Putamen (tissue), 1 donor: ENCODE measurements around the gene PCDH12.

Experiments used
- DNase-seq: peaks from one replicate; pipeline ENCODE4 v3.0.0-alpha.2; 2016; ENCODE audit warnings: low spot score

The PCDH12 gene

GRCh38 chr5:141906972-141907371, 51.0 kb downstream of the PCDH12 start:
- no peak for DNase-seq

DNA sequence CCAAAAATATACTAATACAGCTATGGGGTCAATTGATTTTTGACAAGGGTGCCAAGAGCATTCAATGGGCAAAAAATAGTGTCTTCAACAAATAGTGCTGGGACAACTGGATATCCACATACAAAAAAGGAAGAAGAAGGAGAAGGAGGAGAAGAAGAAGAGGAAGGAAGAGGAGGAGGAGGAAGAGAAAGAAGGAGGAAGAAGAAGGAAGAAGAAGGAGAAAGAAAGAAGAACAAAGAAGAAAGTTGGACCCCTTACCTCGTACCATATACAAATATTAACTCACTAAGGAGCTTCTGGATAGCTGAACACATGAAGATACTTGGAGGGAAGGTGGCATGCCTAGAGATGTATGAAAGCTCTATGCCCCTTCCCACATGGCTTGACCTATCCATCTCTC, 51.5 kb downstream of the PCDH12 start:
- DNase-seq: no peak

DNA sequence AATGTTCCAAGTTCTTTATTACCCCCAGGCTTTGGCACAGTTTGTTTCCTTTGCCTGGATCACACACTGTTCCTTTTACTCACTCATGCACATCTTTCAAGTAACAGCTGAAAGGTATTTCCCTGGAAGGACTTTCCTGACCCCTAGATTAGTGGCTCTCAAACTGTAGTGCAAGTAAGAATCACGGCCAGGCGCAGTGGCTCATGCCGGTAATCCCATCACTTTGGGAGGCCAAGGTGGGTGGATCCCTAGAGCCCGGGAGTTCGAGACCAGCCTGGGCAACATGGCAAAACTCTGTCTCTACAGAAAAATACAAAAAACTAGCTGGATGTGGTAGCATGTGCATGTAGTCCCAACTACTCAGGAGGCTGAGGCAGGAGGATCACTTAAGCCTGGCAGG, 53.5 kb downstream of the PCDH12 start:
- no peak for DNase-seq

- DNase-seq: no peak
Observed at GRCh38 chr5:141903261-141903660, 54.7 kb downstream of the PCDH12 start.

GRCh38 chr5:141902015-141902814, 55.8 kb downstream of the PCDH12 start:
- no peak for DNase-seq

DNA sequence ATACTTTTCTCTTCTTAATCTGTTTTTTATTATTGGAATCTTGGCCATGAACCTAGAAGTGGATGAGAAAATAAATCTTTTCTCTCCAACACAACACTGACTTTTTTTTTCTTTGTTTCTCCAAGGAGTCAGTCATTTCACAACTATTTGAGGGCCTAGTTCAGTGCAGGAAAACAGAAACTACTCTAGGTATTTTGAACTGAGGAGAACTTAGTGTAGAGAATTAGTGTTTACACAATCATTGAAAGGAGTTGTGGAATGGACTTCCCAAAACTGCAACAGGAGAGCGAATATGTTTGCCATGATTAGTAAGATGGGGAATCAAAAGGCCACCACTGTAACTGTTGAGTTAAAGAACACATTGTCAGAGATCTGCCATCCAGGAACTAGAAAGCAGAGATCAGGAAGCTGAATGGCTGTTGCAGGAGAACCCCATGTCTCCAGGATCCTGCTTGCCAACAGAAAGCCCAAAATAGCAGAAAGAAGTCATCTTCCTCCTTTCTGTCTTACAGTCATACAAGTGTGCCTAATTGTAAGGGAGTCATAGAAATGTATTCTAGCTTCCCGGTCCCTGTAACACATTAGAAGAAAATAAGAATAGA, 59.5 kb downstream of the PCDH12 start:
- no peak for DNase-seq

- no peak for DNase-seq
Observed at GRCh38 chr5:141897425-141897824, 60.6 kb downstream of the PCDH12 start.
